CD4-positive, alpha-beta memory T cell (primary cell): Measurements from ENCODE around the gene TXNRD2. TPM values are rescaled to one million over a fixed set of nuclear protein-coding genes. Genes with fewer than 3 reads are reported as not detected.
A peak's percentile ranks its signal among the peaks of the same experiment; 100 is the strongest.

ENCODE experiments used
- CTCF ChIA-PET: fragments of 350-600 bp; sonication (Branson Sonifier 250); formaldehyde crosslinking; loops from one replicate; lab custom pipeline; 2021; ENCODE audit warnings: inconsistent platforms; ENCODE audit not compliant: partially characterized antibody; lab: Charles Lee
- POLR2A ChIA-PET: fragments of 350-600 bp; sonication (Branson Sonifier 250); formaldehyde crosslinking; loops from one replicate; lab custom pipeline; 2021; ENCODE audit not compliant: partially characterized antibody; lab: Charles Lee
- DNase-seq, 5 donors: peaks; one replicate each; pipeline versions ENCODE4 v3.0.0 to v3.0.0-alpha.2; 2020 to 2022; ENCODE audit warnings: mixed read lengths in 1 of 5
- H3K27ac ChIP-seq: one replicate; pipeline ENCODE4 v1.7.0; 2013; ENCODE audit warnings: low read depth, low read length
- H3K27me3 ChIP-seq: 2 replicates; pipeline ENCODE4 v1.7.0; 2013; ENCODE audit warnings: mild to moderate bottlenecking, low read length, moderate library complexity; ENCODE audit not compliant: insufficient read depth
- H3K36me3 ChIP-seq: 2 replicates; pipeline ENCODE4 v1.7.0; 2013; ENCODE audit warnings: mild to moderate bottlenecking, low read length, moderate library complexity; ENCODE audit not compliant: insufficient read depth
- H3K4me1 ChIP-seq: 2 replicates; pipeline ENCODE4 v1.7.0; 2013; ENCODE audit warnings: mild to moderate bottlenecking, low read length, moderate library complexity; ENCODE audit not compliant: insufficient read depth
- H3K4me3 ChIP-seq, 2 donors: one replicate each; pipeline ENCODE4 v1.7.0; 2013; ENCODE audit warnings: low read length in 2 of 2, mild to moderate bottlenecking in 1 of 2
- H3K9me3 ChIP-seq, 2 donors: one replicate each; pipeline ENCODE4 v1.7.0; 2013; ENCODE audit warnings: low read length in 2 of 2, control low read depth in 1 of 2; ENCODE audit not compliant: control insufficient read depth in 1 of 2
- H3K27ac Mint-ChIP-seq, 7 donors: one replicate each; pipeline ENCODE4 v1.8.0; 2020 to 2021; ENCODE audit warnings: mixed read lengths in 7 of 7, mild to moderate bottlenecking in 6 of 7, inconsistent platforms in 3 of 7, moderate library complexity in 3 of 7
- H3K27me3 Mint-ChIP-seq, 2 donors: one replicate each; pipeline ENCODE4 v1.8.0; 2020 to 2021; ENCODE audit warnings: mixed read lengths in 2 of 2
- H3K36me3 Mint-ChIP-seq, 2 donors: one replicate each; pipeline ENCODE4 v1.8.0; 2020 to 2021; ENCODE audit warnings: mixed read lengths in 2 of 2, inconsistent platforms in 1 of 2, mild to moderate bottlenecking in 1 of 2
- H3K4me1 Mint-ChIP-seq, 4 donors: one replicate each; pipeline ENCODE4 v1.8.0; 2020 to 2021; ENCODE audit warnings: mixed read lengths in 4 of 4, mild to moderate bottlenecking in 1 of 4
- H3K4me3 Mint-ChIP-seq, 8 donors: one replicate each; pipeline ENCODE4 v1.8.0; 2020 to 2021; ENCODE audit warnings: mixed read lengths in 8 of 8, mild to moderate bottlenecking in 7 of 8, moderate library complexity in 6 of 8, inconsistent platforms in 3 of 8
- H3K9me3 Mint-ChIP-seq, 8 donors: one replicate each; pipeline ENCODE4 v1.8.0; 2020 to 2021; ENCODE audit warnings: mixed read lengths in 8 of 8, mild to moderate bottlenecking in 5 of 8, inconsistent platforms in 3 of 8, moderate library complexity in 1 of 8
- intact Hi-C: fragments of 100-400 bp; cut with micrococcal nuclease; formaldehyde crosslinking; loops from one replicate; pipeline ENCODE4 v1.15.1; 2023
- polyA plus RNA-seq, 2 donors: library from polyadenylated mRNA; unstranded; fragments of 300-500 nt; fragmentation: Illumina TruSeq; gene quantifications; one replicate each; pipeline ENCODE4 v1.2.3, GENCODE V29; 2021
- total RNA-seq, 2 experiments: library from RNA; stranded (reverse); gene quantifications; one replicate each; pipeline ENCODE4 v1.2.3, GENCODE V29; 2021

The TXNRD2 gene
- total and polyA plus RNA-seq, 4 experiments from 2014 or later, result 8.5 to 35.9 (median 22.7) TPM

- H3K36me3 ChIP-seq, result peaks cover 18% of the 10 kb centered on the region
- H3K9me3 ChIP-seq, result no peaks in the 10 kb centered on the region
- H3K27ac ChIP-seq, result no peak overlapping the region
- no peak overlapping the region for H3K27ac Mint-ChIP-seq
- POLR2A ChIA-PET, result no interaction called here
- no peaks in the 10 kb centered on the region for H3K27me3 ChIP-seq
- H3K4me1 Mint-ChIP-seq, result peaks cover 0 to 3% (median 0%) of the 10 kb centered on the region in 4 donors
- CTCF ChIA-PET, result no interaction called here
- no peak for DNase-seq
- peaks cover 8% of the 10 kb centered on the region for H3K4me1 ChIP-seq
- no peaks in the 10 kb centered on the region for H3K9me3 Mint-ChIP-seq
- H3K27me3 Mint-ChIP-seq, result no peaks in the 10 kb centered on the region
- H3K4me3 Mint-ChIP-seq, result no peak overlapping the region
- peaks cover 4 to 10% of the 10 kb centered on the region in 2 donors for H3K36me3 Mint-ChIP-seq
- intact Hi-C loops, result no loop called here
- H3K4me3 ChIP-seq, result no peak overlapping the region
These were observed 23.2 kb upstream of the TXNRD2 start for GRCh38 chr22:19964701-19965386.

- Histone ChIP-seq H3K27me3 (no peaks in the 10 kb centered on the region), H3K4me1 (peaks cover 8% of the 10 kb centered on the region), H3K9me3 (no peaks in the 10 kb centered on the region), H3K4me3 (no peak overlapping the region), H3K27ac (no peak overlapping the region), H3K36me3 (peaks cover 18% of the 10 kb centered on the region)
- intact Hi-C loops, result no loop called here
- Mint-ChIP-seq H3K4me1 (peaks cover 0 to 3% (median 0%) of the 10 kb centered on the region in 4 donors), H3K4me3 (no peak overlapping the region), H3K27ac (no peak overlapping the region), H3K36me3 (peaks cover 4 to 10% of the 10 kb centered on the region in 2 donors), H3K27me3 (no peaks in the 10 kb centered on the region), H3K9me3 (no peaks in the 10 kb centered on the region)
- no peak for DNase-seq
- POLR2A ChIA-PET, result no interaction called here
- CTCF ChIA-PET, result no interaction called here
These were observed 22.4 kb upstream of the TXNRD2 start for GRCh38 chr22:19963863-19964642.

- DNase-seq, result no peak
- CTCF ChIA-PET, result no interaction called here
- no peaks in the 10 kb centered on the region for H3K27me3 Mint-ChIP-seq
- H3K27ac ChIP-seq, result no peak overlapping the region
- peaks cover 0 to 3% (median 0%) of the 10 kb centered on the region in 4 donors for H3K4me1 Mint-ChIP-seq
- H3K4me3 Mint-ChIP-seq, result no peak overlapping the region
- peaks cover 18% of the 10 kb centered on the region for H3K36me3 ChIP-seq
- H3K27me3 ChIP-seq, result no peaks in the 10 kb centered on the region
- no peak overlapping the region for H3K4me3 ChIP-seq
- intact Hi-C loops, result no loop called here
- no peaks in the 10 kb centered on the region for H3K9me3 ChIP-seq
- H3K9me3 Mint-ChIP-seq, result no peaks in the 10 kb centered on the region
- H3K27ac Mint-ChIP-seq, result no peak overlapping the region
- H3K36me3 Mint-ChIP-seq, result peaks cover 4 to 8% of the 10 kb centered on the region in 2 donors
- peaks cover 8% of the 10 kb centered on the region for H3K4me1 ChIP-seq
- POLR2A ChIA-PET, result no interaction called here
These were observed 21.5 kb upstream of the TXNRD2 start for GRCh38 chr22:19962909-19963806.

- H3K36me3 ChIP-seq, result peaks cover 18% of the 10 kb centered on the region
- peaks cover 8% of the 10 kb centered on the region for H3K4me1 ChIP-seq
- Mint-ChIP-seq H3K36me3 (peaks cover 4% of the 10 kb centered on the region in 2 donors), H3K27me3 (no peaks in the 10 kb centered on the region), H3K4me3 (no peak overlapping the region), H3K27ac (no peak overlapping the region), H3K4me1 (peaks cover 0 to 3% (median 0%) of the 10 kb centered on the region in 4 donors), H3K9me3 (no peaks in the 10 kb centered on the region)
- H3K27ac ChIP-seq, result no peak overlapping the region
- H3K4me3 ChIP-seq, result no peak overlapping the region
- POLR2A ChIA-PET, result no interaction called here
- no peaks in the 10 kb centered on the region for H3K9me3 ChIP-seq
- DNase-seq, result peak in 4 of 5 donors; percentile 24 to 53 (median 33)
- H3K27me3 ChIP-seq, result no peaks in the 10 kb centered on the region
- CTCF ChIA-PET, result no interaction called here
- intact Hi-C loops, result no loop called here
These were observed 20.8 kb upstream of the TXNRD2 start for GRCh38 chr22:19962246-19962908.

GRCh38 chr22:19961868-19962245 is 20.2 kb upstream of the TXNRD2 start:
- no peak for DNase-seq
- POLR2A ChIA-PET, result no interaction called here
- CTCF ChIA-PET, result no interaction called here

GRCh38 chr22:19961201-19961580 is 19.6 kb upstream of the TXNRD2 start:
- CTCF ChIA-PET, result no interaction called here
- Histone ChIP-seq H3K36me3 (peaks cover 11% of the 10 kb centered on the region), H3K4me3 (no peak overlapping the region), H3K9me3 (no peaks in the 10 kb centered on the region), H3K4me1 (peaks cover 8% of the 10 kb centered on the region), H3K27me3 (no peaks in the 10 kb centered on the region), H3K27ac (no peak overlapping the region)
- intact Hi-C loops, result no loop called here
- POLR2A ChIA-PET, result no interaction called here
- no peaks in the 10 kb centered on the region for H3K9me3 Mint-ChIP-seq
- no peak for DNase-seq
- no peaks in the 10 kb centered on the region for H3K27me3 Mint-ChIP-seq
- peaks cover 0 to 3% (median 0%) of the 10 kb centered on the region in 4 donors for H3K4me1 Mint-ChIP-seq
- H3K36me3 Mint-ChIP-seq, result no peaks in the 10 kb centered on the region
- H3K27ac Mint-ChIP-seq, result peak overlapping the region in 1 of 7 donors; percentile 64
- no peak overlapping the region for H3K4me3 Mint-ChIP-seq

More at GRCh38 chr22:19961868-19962245, 20.2 kb upstream of the TXNRD2 start:
- Mint-ChIP-seq H3K9me3 (no peaks in the 10 kb centered on the region), H3K36me3 (no peaks in the 10 kb centered on the region), H3K27me3 (no peaks in the 10 kb centered on the region), H3K4me3 (no peak overlapping the region), H3K27ac (no peak overlapping the region), H3K4me1 (peaks cover 0 to 3% (median 0%) of the 10 kb centered on the region in 4 donors)
- no peak overlapping the region for H3K27ac ChIP-seq
- no peak overlapping the region for H3K4me3 ChIP-seq
- peaks cover 17% of the 10 kb centered on the region for H3K36me3 ChIP-seq
- H3K27me3 ChIP-seq, result no peaks in the 10 kb centered on the region
- H3K9me3 ChIP-seq, result no peaks in the 10 kb centered on the region
- intact Hi-C loops, result no loop called here
- peaks cover 8% of the 10 kb centered on the region for H3K4me1 ChIP-seq
